ENCODE measurements around the gene PCDH15.

PCDH15 gene

DNA sequence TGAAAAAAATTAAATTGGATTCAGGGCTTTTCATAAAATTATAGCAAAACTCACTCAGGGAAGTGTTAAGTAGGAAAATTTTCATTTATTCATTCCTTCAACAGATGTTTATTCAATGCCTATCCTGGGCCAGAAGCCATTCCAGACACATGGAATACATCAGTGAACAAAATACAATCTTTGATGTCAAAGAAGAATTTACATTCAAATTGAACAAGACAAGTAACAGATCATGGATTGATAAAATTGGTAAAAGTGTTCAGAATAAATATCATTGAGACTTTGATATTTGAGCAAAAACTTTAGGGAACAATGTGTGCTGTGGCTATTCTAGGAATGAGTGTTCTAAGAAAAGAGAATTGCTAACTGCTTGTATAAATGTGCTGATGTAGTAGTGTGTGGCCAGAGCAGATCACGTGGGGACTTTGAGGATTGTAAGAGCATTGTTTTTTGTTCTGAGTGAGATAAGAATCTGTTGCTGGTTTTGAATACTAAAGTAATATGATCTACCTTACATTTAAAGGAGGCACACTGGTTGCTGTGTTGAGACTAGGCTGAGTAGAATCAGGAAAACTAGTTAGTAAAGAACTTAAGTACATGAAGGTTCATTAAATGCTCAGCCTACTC, 957.2 kb downstream of the PCDH15 start:
- no peak for DNase-seq (ENCODE audit: low spot score)

DNA sequence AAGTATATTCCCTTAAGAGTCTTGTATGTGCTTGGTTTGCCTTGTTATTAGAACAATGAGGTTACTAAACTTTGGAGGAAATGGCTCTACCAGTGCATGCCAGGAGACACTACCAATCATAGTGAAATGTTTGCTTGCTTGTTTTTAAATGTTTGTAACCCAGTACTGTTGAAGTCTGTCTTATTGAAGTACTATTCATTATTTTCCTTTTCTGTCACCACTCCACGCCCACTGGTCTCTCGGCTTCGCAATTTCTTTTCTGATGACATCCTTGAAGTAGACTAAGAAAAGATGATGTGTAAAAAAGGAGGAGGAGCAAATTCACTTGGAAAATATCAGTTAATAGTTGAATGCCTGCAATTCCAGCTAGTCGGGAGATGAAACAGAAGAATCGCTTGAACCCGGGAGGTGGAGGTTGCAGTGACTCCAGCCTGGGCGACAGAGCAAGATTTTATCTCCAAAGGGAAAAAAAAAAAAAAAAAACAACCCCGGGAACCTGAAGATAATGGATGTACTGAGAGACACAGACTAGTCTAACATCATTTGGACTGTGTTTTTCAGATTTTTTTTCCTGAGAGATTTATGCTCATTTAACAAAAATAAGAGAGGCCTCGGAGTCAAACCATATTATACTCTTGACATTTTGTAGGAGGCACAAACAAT, 959.4 kb downstream of the PCDH15 start:
- DNase-seq (ENCODE audit: low spot score): no peak

DNA sequence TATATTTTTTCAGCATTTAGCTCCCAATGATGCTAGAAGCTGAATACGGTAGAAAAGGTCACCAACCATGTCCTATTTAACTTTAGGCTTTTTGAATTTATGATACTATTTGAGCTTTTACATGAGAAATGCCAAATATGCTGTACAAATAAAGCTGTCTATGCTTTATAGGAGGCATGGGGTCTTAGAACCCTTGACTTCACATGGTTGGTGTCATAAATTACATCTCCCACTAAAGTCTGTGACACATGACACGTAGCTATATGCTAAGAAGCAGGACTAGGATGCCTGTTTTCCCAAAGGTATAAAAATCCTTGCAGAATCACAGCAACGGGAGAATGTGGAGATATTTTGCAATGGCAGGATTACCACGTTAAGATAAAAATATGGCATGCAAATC, 960.4 kb downstream of the PCDH15 start:
- no peak for DNase-seq (ENCODE audit: low spot score)

DNA sequence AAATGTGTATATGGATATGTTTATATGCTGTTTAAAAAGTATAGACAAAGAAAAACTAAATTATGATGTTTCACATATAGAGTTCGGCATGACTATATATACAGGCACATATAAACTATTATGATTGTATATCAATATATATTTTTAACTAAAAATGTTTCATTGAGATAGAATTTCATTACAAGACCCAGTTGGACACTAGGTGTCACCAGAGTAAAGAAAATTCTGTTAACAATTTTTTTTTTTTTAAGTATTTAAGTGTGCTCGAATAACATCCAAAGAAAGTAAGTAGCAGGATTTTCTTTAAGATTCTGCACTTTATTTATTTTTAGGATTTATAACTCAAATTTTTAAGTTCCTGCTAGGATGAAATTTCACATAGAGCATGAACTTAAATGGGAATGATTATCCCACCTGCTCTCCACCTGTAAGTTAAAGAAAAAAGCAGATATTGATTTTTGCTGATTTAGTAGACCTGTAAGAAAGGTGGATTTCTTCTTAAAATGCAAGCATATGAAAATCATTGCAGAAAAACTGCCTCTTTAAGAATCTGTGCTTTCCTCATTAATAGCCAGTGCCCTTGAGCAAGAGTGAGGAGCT, 961.5 kb downstream of the PCDH15 start:
- DNase-seq (ENCODE audit: low spot score): peak; percentile 13

DNA sequence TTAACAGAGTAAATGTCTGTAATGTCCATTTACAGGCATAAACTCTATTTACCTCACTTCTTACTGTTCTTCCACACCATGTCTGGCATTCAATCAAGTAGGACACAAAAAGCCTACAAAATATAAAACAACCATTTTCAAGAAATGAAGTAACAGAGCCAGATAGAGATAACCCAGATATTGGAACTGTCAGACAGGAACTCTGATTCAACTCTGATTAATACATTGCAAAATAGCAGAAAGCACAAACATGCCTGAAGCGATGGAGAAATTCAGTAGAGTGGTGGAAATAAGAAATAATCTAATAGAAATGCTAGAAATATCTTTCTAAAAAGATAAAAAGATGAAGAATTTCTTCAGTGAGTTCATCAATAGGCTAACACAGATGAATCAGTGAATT, 964.4 kb downstream of the PCDH15 start:
- DNase-seq (ENCODE audit: low spot score): no peak

DNA sequence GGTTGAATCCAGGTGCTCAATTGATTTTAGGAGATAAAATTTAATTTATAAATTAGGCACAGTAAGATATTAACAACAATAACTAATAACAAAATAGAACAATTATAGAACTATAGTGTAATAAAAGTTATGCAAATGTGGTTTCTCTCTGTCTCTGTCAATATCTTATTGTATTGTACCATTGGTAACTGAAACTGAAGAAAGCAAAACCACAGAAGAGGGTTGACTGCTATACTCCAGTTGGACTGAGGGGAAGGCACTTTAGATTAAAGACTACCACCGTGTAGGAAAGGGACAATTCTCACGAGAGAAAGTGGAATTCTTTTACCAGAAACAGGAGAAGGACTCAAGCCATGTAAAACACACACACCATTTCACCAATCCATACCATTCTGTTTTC, 967.1 kb downstream of the PCDH15 start:
- no peak for DNase-seq (ENCODE audit: low spot score)

DNA sequence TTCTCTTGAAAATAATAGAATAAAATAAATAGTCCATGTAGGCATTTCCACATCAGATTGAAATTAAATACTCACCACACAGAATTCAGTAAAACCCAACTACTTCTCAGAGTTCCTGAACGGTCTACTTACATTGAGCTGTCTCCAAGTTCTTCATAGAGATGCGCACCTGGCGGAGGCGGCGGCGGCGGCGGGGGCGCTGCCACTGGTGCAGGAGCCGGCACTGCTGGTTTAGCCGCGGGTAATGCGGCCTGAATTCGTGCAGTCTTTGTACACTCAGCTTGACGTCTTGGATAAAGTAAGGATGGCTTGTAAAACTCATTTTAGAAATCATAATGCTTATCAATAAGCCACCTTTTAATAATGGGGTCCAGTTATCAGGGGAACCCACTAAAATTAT, 973.8 kb downstream of the PCDH15 start:
- DNase-seq (ENCODE audit: low spot score): no peak

DNA sequence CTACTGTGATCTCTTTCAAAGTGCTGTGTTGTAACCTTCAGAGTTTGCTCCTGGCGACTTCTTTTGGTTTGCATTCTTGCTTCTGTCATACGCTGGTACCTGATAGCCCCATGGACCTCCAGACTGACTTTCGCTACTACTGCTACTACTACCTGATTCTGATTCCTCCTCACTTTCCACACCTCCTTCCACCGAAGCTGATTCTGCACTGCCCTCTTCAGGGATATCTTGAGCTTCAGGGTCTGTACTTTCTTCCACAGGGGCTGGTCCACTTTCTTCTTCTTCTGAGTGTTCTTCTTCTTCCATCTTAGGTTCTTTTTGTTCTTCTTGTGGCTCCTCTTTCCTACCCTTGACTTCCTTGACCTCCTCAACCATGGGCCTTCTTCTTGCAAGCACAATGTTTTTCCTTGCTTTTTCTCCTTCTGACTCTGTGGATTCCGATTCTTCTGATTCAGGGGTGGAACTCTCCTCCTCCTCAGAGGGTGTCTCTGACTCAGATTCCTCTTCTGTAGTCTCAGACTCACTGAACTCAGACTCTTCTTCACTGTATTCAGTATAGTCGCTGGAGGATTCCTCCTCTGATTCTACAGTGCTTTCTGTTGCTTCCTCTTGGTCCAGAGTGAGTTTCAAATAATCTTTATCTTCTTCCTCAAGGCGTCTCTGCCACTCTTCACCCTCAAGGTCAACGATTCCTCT, 992.2 kb downstream of the PCDH15 start:
- no peak for DNase-seq (ENCODE audit: low spot score)

DNA sequence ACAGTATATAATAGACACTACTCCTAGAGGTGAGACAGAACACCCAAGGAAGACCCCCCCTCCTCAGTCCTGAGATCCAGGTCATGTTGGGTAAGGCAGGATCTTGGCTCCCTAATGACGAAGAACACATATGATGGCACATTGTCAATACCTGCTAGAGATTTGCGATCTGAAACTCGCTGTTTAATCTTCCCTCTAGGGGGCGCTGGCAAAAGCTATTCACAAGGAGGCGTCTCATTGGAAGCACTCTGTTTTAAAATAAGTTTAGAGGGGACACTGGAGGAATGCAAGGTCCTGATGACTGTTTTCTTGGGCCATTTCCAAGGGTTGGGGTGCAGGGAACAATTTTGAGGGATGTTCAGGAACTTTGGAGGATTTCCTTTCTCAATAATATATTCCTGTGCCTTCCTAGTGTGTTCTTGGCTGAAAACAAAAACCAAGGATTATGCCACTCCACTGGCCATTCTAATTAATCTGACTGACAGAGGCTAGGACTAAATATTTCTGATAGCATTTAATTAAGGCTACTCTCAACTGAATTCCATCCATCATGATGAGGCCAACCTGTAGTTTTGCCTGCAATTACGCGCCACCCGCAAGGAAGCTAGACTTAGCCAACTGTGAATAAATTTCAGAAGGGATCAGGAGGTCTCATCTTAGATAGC, 1014.7 kb downstream of the PCDH15 start:
- DNase-seq (ENCODE audit: low spot score): no peak

DNA sequence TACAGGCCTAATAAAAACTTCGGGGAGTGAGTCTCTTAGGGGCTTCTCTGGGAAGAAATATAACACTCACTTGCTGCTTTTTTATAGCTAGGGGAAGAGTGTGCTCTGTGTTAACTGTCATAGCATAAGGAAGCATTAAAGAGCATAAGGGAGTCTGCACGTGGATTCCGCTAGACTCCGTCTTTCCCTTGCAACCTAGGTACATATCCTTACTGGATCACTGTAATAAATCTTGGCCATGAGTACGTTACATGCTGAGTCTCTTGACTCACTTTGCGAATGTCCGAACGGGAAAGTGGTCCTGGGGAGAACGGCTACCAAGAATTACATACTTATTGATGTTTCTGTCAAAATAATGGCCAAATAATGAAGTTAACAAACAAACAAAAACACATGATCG, 1029.3 kb downstream of the PCDH15 start:
- DNase-seq (ENCODE audit: low spot score): no peak

DNA sequence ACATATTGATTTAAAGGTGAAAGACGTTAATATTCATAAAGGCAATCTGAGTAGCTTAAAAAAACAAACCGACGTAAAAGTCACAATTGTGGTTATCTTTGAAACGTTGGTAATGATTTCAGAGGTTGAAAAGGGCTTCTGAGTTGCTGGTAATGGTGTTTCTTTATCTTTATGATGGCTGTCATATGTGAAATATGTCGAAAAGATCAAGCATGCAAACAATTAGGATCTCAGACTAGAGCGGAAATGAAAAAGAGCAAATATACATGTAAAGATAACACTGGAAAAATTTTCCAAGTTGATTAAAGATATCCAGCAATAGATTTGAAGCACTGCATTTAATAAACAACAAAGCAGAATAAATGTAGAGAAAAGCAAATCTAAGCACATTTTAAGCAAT, 1030.1 kb downstream of the PCDH15 start:
- DNase-seq (ENCODE audit: low spot score): no peak

DNA sequence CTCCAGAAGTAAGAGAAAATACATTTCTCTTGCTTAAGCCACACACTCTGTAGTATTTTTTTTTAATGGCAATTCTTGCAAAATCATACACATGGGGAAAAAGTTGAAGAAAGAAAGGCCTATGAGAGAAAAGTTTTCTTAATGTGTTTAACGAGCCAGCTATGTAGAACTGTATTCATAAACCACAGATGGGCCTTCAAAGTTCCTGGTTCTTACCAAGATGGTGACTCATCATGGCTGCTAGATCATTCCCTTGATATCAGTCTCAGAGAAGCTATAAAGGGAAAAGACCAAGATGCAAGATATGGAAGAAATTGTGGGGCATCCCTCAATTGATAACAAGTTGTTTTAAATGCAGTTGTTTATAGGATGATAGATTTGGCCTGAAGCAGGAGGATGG, 1035.7 kb downstream of the PCDH15 start:
- DNase-seq (ENCODE audit: low spot score): no peak

DNA sequence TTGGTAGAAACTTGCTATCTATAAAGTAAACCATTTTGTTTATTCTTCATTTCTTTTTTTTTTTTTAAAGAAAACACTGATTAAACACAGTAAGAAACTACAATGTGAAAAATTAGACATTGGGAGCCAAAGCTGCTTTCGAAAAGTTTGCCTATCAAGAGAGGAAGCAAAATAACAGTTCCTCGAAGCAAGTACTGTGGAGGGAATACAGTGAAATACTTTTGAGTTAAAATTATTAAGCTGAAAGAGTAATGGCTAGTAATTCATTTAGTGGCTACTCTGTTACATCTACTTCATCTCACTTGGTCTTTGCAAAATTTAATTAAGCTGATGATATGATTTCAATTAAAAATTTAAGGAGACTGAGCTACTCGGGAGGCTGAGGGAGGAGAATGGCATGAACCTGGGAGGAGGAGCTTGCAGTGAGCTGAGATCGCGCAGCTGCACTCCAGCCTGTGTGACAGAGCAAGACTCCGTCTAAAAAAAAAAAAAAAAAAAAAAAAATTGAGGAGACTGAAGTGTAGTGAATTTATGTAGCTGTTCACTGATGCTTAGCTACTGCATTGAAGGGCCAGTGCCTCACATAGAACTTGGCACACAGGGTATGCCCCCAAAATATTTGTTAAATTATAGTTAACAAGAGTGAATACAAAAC, 1046.3 kb downstream of the PCDH15 start:
- no peak for DNase-seq (ENCODE audit: low spot score)
